Measurements from ENCODE around the gene DNAAF5. TPM values are rescaled to one million over a fixed set of nuclear protein-coding genes. Genes with fewer than 3 reads are reported as not detected.
A peak's percentile ranks its signal among the peaks of the same experiment; 100 is the strongest.

Gene DNAAF5
- total RNA-seq, 2 experiments from 2014 or later, result 36.4 to 36.8 TPM

- TF ChIP-seq, protein P1, sequence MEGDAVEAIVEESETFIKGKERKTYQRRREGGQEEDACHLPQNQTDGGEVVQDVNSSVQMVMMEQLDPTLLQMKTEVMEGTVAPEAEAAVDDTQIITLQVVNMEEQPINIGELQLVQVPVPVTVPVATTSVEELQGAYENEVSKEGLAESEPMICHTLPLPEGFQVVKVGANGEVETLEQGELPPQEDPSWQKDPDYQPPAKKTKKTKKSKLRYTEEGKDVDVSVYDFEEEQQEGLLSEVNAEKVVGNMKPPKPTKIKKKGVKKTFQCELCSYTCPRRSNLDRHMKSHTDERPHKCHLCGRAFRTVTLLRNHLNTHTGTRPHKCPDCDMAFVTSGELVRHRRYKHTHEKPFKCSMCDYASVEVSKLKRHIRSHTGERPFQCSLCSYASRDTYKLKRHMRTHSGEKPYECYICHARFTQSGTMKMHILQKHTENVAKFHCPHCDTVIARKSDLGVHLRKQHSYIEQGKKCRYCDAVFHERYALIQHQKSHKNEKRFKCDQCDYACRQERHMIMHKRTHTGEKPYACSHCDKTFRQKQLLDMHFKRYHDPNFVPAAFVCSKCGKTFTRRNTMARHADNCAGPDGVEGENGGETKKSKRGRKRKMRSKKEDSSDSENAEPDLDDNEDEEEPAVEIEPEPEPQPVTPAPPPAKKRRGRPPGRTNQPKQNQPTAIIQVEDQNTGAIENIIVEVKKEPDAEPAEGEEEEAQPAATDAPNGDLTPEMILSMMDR (IDR thresholded peaks at IDR 0.05), result no peak
- Mint-ChIP-seq H3K36me3 (ENCODE audit: low read depth) (peaks cover 17% of the 10 kb centered on the region), H3K27ac (no peak overlapping the region), H3K27me3 (no peaks in the 10 kb centered on the region), H3K4me3 (no peak overlapping the region), H3K4me1 (ENCODE audit: low read depth) (peaks cover 20% of the 10 kb centered on the region), H3K9me3 (peaks cover 11% of the 10 kb centered on the region)
- ChIA-PET CTCF (no interaction called here), POLR2A (interaction anchor here (0.6 to 1.6 kb wide), 2 partner anchors 25 to 443 kb away, joined by 3 to 5 read pairs; no protein-coding TSS in a partner anchor)
- intact Hi-C loops (cut with micrococcal nuclease), result no loop called here
- ATAC-seq (no peak), DNase-seq (no peak)
Observed at GRCh38 chr7:716636-717035, 9.9 kb upstream of the DNAAF5 start.

GRCh38 chr7:721619-722248, 4.8 kb upstream of the DNAAF5 start:
- H3K27me3 Mint-ChIP-seq, result no peaks in the 10 kb centered on the region
- intact Hi-C loops (cut with micrococcal nuclease), result no loop called here
- ChIA-PET POLR2A (interaction anchor here (0.6 kb wide), 1 partner anchor 360 kb away, joined by 3 read pairs; no protein-coding TSS in a partner anchor), CTCF (no interaction called here)
- H3K4me3 Mint-ChIP-seq, result no peak overlapping the region
- peaks cover 28% of the 10 kb centered on the region for H3K4me1 Mint-ChIP-seq (ENCODE audit: low read depth)
- H3K27ac Mint-ChIP-seq, result no peak overlapping the region
- H3K9me3 Mint-ChIP-seq, result peaks cover 15% of the 10 kb centered on the region
- peaks cover 55% of the 10 kb centered on the region for H3K36me3 Mint-ChIP-seq (ENCODE audit: low read depth)
- TF ChIP-seq, protein P1 (IDR thresholded peaks at IDR 0.05), result no peak
- no peak for DNase-seq
- no peak for ATAC-seq

- TF ChIP-seq, protein P1 (IDR thresholded peaks at IDR 0.05), result no peak
- DNase-seq (no peak), ATAC-seq (no peak)
- CTCF ChIA-PET, result no interaction called here
- Mint-ChIP-seq H3K9me3 (peaks cover 15% of the 10 kb centered on the region), H3K27me3 (no peaks in the 10 kb centered on the region), H3K36me3 (ENCODE audit: low read depth) (peaks cover 62% of the 10 kb centered on the region), H3K27ac (no peak overlapping the region), H3K4me1 (ENCODE audit: low read depth) (peaks cover 33% of the 10 kb centered on the region), H3K4me3 (no peak overlapping the region)
- POLR2A ChIA-PET, result no interaction called here
- intact Hi-C loops (cut with micrococcal nuclease), result no loop called here
Observed at GRCh38 chr7:723541-723940, 3.0 kb upstream of the DNAAF5 start.

DNA sequence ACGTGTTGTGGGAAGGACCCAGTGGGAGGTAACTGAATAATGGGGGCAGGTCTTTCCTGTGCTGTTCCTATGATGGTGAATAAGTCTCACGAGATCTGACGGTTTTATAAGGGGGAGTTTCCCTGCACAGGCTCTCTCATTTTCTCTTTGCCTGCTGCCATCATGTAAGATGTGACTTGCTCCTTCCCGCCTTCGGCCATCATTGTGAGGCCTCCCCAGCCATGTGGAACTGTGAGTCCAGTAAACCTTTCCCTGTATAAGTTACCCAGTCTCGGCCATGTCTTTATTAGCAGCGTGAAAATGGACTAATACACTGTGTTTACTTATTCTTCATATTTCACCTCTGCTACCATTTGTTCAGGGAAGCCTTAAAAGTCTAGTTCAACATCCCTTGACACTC, 2.2 kb upstream of the DNAAF5 start:
- H3K9me3 Mint-ChIP-seq, result peaks cover 15% of the 10 kb centered on the region
- no peaks in the 10 kb centered on the region for H3K27me3 Mint-ChIP-seq
- CTCF ChIA-PET, result no interaction called here
- TF ChIP-seq, protein P1 (IDR thresholded peaks at IDR 0.05), result no peak
- intact Hi-C loops (cut with micrococcal nuclease), result no loop called here
- no peak overlapping the region for H3K27ac Mint-ChIP-seq
- POLR2A ChIA-PET, result no interaction called here
- no peak for ATAC-seq
- DNase-seq, result no peak
- H3K4me1 Mint-ChIP-seq (ENCODE audit: low read depth), result peaks cover 37% of the 10 kb centered on the region
- no peak overlapping the region for H3K4me3 Mint-ChIP-seq
- H3K36me3 Mint-ChIP-seq (ENCODE audit: low read depth), result peaks cover 62% of the 10 kb centered on the region

- TF ChIP-seq, protein P1 (IDR thresholded peaks at IDR 0.05), result no peak
- intact Hi-C loops (cut with micrococcal nuclease), result loop anchor here (5.0 kb wide), 1 partner anchor 108 kb away; no protein-coding TSS in a partner anchor
- Mint-ChIP-seq H3K27me3 (no peaks in the 10 kb centered on the region), H3K36me3 (ENCODE audit: low read depth) (peaks cover 58% of the 10 kb centered on the region), H3K4me3 (peak overlapping the region; percentile 87), H3K9me3 (peaks cover 12% of the 10 kb centered on the region), H3K27ac (peak overlapping the region; percentile 74), H3K4me1 (ENCODE audit: low read depth) (peaks cover 36% of the 10 kb centered on the region)
- POLR2A ChIA-PET, result interaction anchor here (1.7 to 2.2 kb wide), 2 partner anchors 124 to 130 kb away, joined by 4 to 8 read pairs; no protein-coding TSS in a partner anchor
- DNase-seq (no peak), ATAC-seq (no peak)
- CTCF ChIA-PET, result no interaction called here
Observed at GRCh38 chr7:725223-726005, 1.1 kb upstream of the DNAAF5 start.

Data from activated CD8-positive, alpha-beta T cell treated with anti-CD3 and anti-CD28 coated beads for 36 hours (primary cell).